NCI-H2029 (cell line): ENCODE results near the gene GAS2L2.

ENCODE experiments used
- DNase-seq: peaks from one replicate; lab custom pipeline; 2025; lab: John Stamatoyannopoulos, UW

GAS2L2 gene

DNA sequence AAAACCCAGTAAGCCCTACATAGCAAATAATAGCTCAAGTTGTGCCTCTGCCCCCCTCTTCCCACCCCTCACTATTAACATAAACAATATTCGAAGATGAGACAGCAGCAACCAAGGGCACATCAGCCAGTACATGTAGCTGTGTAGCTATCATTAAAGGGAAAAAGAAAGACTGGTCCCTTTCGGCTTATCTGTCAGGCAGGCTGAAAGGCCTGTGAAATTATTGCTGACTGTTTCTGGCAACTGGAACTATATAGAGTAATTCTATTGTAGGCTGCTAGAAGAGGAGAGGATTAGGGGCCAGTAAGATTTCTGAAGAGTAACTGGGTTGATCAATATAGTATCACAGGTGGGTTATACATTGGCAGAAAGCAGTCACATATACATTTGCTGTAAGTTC is 58.1 kb downstream of the GAS2L2 start:
- DNase-seq = no peak
